ENCODE results near the gene WNT4. TPM values are rescaled to one million over a fixed set of nuclear protein-coding genes. Genes with fewer than 3 reads are reported as not detected.

WNT4 gene
- total and polyA plus RNA-seq, 2 experiments from 2014 or later, result 0.05 to 0.32 TPM

- Histone ChIP-seq H3K9ac (no peak overlapping the region), H3K9me3 (ENCODE audit: low read depth) (no peaks in the 10 kb centered on the region), H3K4me3 (no peak overlapping the region), H3K36me3 (ENCODE audit: low read depth) (no peaks in the 10 kb centered on the region), H3K27me3 (replicated peaks; ENCODE audit: insufficient read depth) (peaks cover 20% of the 10 kb centered on the region), H3K79me2 (ENCODE audit: insufficient read depth) (no peaks in the 10 kb centered on the region), H2AFZ (no peak overlapping the region), H3K4me1 (ENCODE audit: insufficient read depth) (no peaks in the 10 kb centered on the region), H3K9me2 (ENCODE audit: insufficient read depth) (no peaks in the 10 kb centered on the region), H3K4me2 (ENCODE audit: unreplicated experiment) (no peak overlapping the region), H4K20me1 (ENCODE audit: insufficient read depth) (no peaks in the 10 kb centered on the region), H3K27ac (no peak overlapping the region), H3F3A (ENCODE audit: insufficient read depth) (no peaks in the 10 kb centered on the region)
- 77 to 81% methylated on average over 7 of the region's 7 CpGs for WGBS, 2 experiments (ENCODE audit: low coverage in 1 of 2, low lambda C conversion rate in 2 of 2, missing lambda C conversion rate in 2 of 2)
- no peak for DNase-seq
- TF ChIP-seq EZH2phosphoT487 (IDR thresholded peaks at IDR 0.05; ENCODE audit: insufficient read depth, low read depth) (no peak), EZH2 (IDR thresholded peaks at IDR 0.05; ENCODE audit: insufficient read depth, poor library complexity, severe bottlenecking) (no peak)
- in situ Hi-C loops (cut with MboI), result no loop called here
Measured at GRCh38 chr1:22188914-22189313, 46.0 kb upstream of the WNT4 start.

DNA sequence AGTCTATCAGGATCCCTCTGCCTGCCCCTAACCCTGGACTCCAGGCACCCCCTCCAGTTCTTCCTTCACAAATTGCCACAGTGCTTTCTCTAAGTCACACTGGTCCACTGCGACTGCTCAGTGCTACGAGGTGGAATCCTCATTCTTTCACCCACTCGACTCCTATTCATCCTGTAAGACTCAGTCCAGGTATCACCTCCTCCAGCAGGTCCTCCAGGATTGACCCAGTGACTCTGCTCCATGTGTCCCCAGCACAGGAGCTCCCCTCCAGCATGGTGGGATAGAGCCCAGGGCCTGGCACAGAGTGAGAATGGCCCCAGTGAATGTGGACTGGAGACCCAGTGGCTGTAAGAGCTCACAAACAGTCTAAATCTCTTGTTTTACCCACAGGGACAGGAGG, 45.5 kb upstream of the WNT4 start:
- no peaks in the 10 kb centered on the region for H3K79me2 ChIP-seq (ENCODE audit: insufficient read depth)
- H2AFZ ChIP-seq, result no peak overlapping the region
- in situ Hi-C loops (cut with MboI), result no loop called here

GRCh38 chr1:22186311-22186710, 43.4 kb upstream of the WNT4 start:
- Histone ChIP-seq H3K4me2 (ENCODE audit: unreplicated experiment) (no peak overlapping the region), H4K20me1 (ENCODE audit: insufficient read depth) (no peaks in the 10 kb centered on the region), H3K27me3 (replicated peaks; ENCODE audit: insufficient read depth) (peaks cover 44% of the 10 kb centered on the region), H3K79me2 (ENCODE audit: insufficient read depth) (no peaks in the 10 kb centered on the region), H2AFZ (no peak overlapping the region), H3K9me3 (ENCODE audit: low read depth) (no peaks in the 10 kb centered on the region), H3K9me2 (ENCODE audit: insufficient read depth) (no peaks in the 10 kb centered on the region), H3F3A (ENCODE audit: insufficient read depth) (no peaks in the 10 kb centered on the region), H3K4me3 (no peak overlapping the region), H3K27ac (no peak overlapping the region), H3K4me1 (ENCODE audit: insufficient read depth) (no peaks in the 10 kb centered on the region), H3K9ac (no peak overlapping the region), H3K36me3 (ENCODE audit: low read depth) (no peaks in the 10 kb centered on the region)
- TF ChIP-seq EZH2phosphoT487 (IDR thresholded peaks at IDR 0.05; ENCODE audit: insufficient read depth, low read depth) (no peak), EZH2 (IDR thresholded peaks at IDR 0.05; ENCODE audit: insufficient read depth, poor library complexity, severe bottlenecking) (no peak)
- DNase-seq, result no peak
- WGBS, 2 experiments (ENCODE audit: low coverage in 1 of 2, low lambda C conversion rate in 2 of 2, missing lambda C conversion rate in 2 of 2), result 63 to 70% methylated on average over 7 of the region's 7 CpGs
- in situ Hi-C loops (cut with MboI), result no loop called here

More for the DNA sequence above, 45.5 kb upstream of the WNT4 start:
- H4K20me1 ChIP-seq (ENCODE audit: insufficient read depth), result no peaks in the 10 kb centered on the region
- no peaks in the 10 kb centered on the region for H3K4me1 ChIP-seq (ENCODE audit: insufficient read depth)
- WGBS, 2 experiments (ENCODE audit: low coverage in 1 of 2, low lambda C conversion rate in 2 of 2, missing lambda C conversion rate in 2 of 2), result 69 to 79% methylated on average over 3 of the region's 3 CpGs
- H3K9me2 ChIP-seq (ENCODE audit: insufficient read depth), result no peaks in the 10 kb centered on the region
- H3K27me3 ChIP-seq (replicated peaks; ENCODE audit: insufficient read depth), result peaks cover 25% of the 10 kb centered on the region
- no peak overlapping the region for H3K4me3 ChIP-seq
- H3K9ac ChIP-seq, result no peak overlapping the region
- H3K27ac ChIP-seq, result no peak overlapping the region
- H3F3A ChIP-seq (ENCODE audit: insufficient read depth), result no peaks in the 10 kb centered on the region
- no peaks in the 10 kb centered on the region for H3K9me3 ChIP-seq (ENCODE audit: low read depth)
- H3K36me3 ChIP-seq (ENCODE audit: low read depth), result no peaks in the 10 kb centered on the region
- no peak for TF ChIP-seq EZH2phosphoT487 (IDR thresholded peaks at IDR 0.05; ENCODE audit: insufficient read depth, low read depth)
- TF ChIP-seq EZH2 (IDR thresholded peaks at IDR 0.05; ENCODE audit: insufficient read depth, poor library complexity, severe bottlenecking), result no peak
- DNase-seq, result no peak
- no peak overlapping the region for H3K4me2 ChIP-seq (ENCODE audit: unreplicated experiment)

- Histone ChIP-seq H3K9ac (no peak overlapping the region), H3K4me2 (ENCODE audit: unreplicated experiment) (no peak overlapping the region), H3K4me3 (no peak overlapping the region), H4K20me1 (ENCODE audit: insufficient read depth) (no peaks in the 10 kb centered on the region), H3F3A (ENCODE audit: insufficient read depth) (no peaks in the 10 kb centered on the region), H3K27ac (no peak overlapping the region), H2AFZ (no peak overlapping the region), H3K9me3 (ENCODE audit: low read depth) (no peaks in the 10 kb centered on the region), H3K4me1 (ENCODE audit: insufficient read depth) (no peaks in the 10 kb centered on the region), H3K79me2 (ENCODE audit: insufficient read depth) (no peaks in the 10 kb centered on the region), H3K36me3 (ENCODE audit: low read depth) (no peaks in the 10 kb centered on the region), H3K27me3 (replicated peaks; ENCODE audit: insufficient read depth) (peaks cover 44% of the 10 kb centered on the region), H3K9me2 (ENCODE audit: insufficient read depth) (no peaks in the 10 kb centered on the region)
- in situ Hi-C loops (cut with MboI), result no loop called here
- TF ChIP-seq EZH2 (IDR thresholded peaks at IDR 0.05; ENCODE audit: insufficient read depth, poor library complexity, severe bottlenecking), result no peak
- TF ChIP-seq EZH2phosphoT487 (IDR thresholded peaks at IDR 0.05; ENCODE audit: insufficient read depth, low read depth), result no peak
- no peak for DNase-seq
- 57 to 60% methylated on average over 19 to 21 of the region's 21 CpGs for WGBS, 2 experiments (ENCODE audit: low coverage in 1 of 2, low lambda C conversion rate in 2 of 2, missing lambda C conversion rate in 2 of 2)
Measured at GRCh38 chr1:22184892-22185612, 42.2 kb upstream of the WNT4 start.
